Upper lobe of right lung (tissue), 1 donor: ENCODE data around the gene FFAR1. TPM values are rescaled to one million over a fixed set of nuclear protein-coding genes. Genes with fewer than 3 reads are reported as not detected.

ENCODE experiments used
- ATAC-seq: fragments of 200-7000 bp; cut with Tn5 transposase; one replicate; pipeline ENCODE4 v1.9.1; 2020; ENCODE audit warnings: mild to moderate bottlenecking, moderate library complexity
- DNase-seq: peaks from one replicate; pipeline ENCODE4 v3.0.0-alpha.2; 2020
- H3K27ac ChIP-seq: fragments of 200-600 bp; one replicate; pipeline ENCODE4 v1.8.0; 2022
- H3K27me3 ChIP-seq: fragments of 200-600 bp; one replicate; pipeline ENCODE4 v1.8.0; 2022; ENCODE audit warnings: mild to moderate bottlenecking
- H3K36me3 ChIP-seq: fragments of 200-600 bp; one replicate; pipeline ENCODE4 v1.8.0; 2022
- H3K4me1 ChIP-seq: fragments of 200-600 bp; one replicate; pipeline ENCODE4 v1.8.0; 2022
- H3K4me3 ChIP-seq: fragments of 200-600 bp; one replicate; pipeline ENCODE4 v1.8.0; 2022; ENCODE audit warnings: mild to moderate bottlenecking
- H3K9me3 ChIP-seq: fragments of 200-600 bp; one replicate; pipeline ENCODE4 v1.8.0; 2022
- CTCF ChIP-seq: fragments of 200-600 bp; IDR thresholded peaks from one replicate; pipeline ENCODE4 v1.8.0; 2022; ENCODE audit warnings: antibody characterized with exemption
- intact Hi-C: fragments of 100-400 bp; cut with DNase I; formaldehyde crosslinking; loops from one replicate; pipeline ENCODE4 v1.11.0; 2022
- total RNA-seq: library from RNA; stranded (reverse); fragmentation: NEBNext Ultra II Directional; extraction: Animal tissue kit (Norgen Biotek cat#: 25700); gene quantifications from one replicate; pipeline ENCODE4 v1.2.1, GENCODE V29; 2021
- donor health status: DM: no; HTN: yes; CAD: no; lungs with severe emphysema.

Gene FFAR1
- total RNA-seq, 1 donor from 2014 or later, result not detected

DNA sequence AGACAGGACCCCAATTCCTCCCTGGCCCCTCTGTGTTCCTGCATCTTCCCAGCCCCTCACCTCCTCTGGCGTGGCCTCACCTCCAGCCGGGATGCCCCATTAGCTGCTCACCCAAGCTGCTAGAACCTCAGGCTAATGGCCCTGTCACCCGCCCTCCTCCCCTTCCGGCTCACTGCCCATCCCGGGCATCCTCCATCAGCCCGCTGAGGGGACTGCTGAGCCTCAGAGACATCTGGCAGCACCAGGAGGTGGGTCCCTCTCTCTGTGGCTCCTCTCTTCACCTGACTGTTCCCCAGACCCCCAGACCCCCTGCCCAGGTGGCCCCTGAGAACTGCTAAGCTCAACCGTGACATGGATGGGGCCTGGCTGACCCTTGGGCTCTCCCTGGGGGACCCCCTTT is 2.9 kb downstream of the FFAR1 start:
- Histone ChIP-seq H3K27ac (no peak overlapping the region), H3K27me3 (no peaks in the 10 kb centered on the region), H3K4me1 (no peaks in the 10 kb centered on the region), H3K4me3 (no peak overlapping the region), H3K9me3 (no peaks in the 10 kb centered on the region), H3K36me3 (no peaks in the 10 kb centered on the region)
- ATAC-seq, result no peak
- no peak for TF ChIP-seq CTCF
- intact Hi-C loops, result loop anchor here (10.0 kb wide), 2 partner anchors 114 to 144 kb away; partner anchors contain the start of gene KRTDAP
- peak; percentile 58 for DNase-seq

DNA sequence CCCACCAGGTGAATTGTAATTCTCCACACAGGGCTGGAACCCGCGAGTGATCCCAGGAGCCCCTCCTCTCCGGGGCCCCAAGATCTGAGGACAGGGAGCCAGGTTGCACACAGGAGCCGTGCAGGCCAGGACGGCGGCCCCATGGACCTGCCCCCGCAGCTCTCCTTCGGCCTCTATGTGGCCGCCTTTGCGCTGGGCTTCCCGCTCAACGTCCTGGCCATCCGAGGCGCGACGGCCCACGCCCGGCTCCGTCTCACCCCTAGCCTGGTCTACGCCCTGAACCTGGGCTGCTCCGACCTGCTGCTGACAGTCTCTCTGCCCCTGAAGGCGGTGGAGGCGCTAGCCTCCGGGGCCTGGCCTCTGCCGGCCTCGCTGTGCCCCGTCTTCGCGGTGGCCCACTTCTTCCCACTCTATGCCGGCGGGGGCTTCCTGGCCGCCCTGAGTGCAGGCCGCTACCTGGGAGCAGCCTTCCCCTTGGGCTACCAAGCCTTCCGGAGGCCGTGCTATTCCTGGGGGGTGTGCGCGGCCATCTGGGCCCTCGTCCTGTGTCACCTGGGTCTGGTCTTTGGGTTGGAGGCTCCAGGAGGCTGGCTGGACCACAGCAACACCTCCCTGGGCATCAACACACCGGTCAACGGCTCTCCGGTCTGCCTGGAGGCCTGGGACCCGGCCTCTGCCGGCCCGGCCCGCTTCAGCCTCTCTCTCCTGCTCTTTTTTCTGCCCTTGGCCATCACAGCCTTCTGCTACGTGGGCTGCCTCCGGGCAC is 3.9 kb downstream of the FFAR1 start:
- DNase-seq (peak; percentile 57), ATAC-seq (no peak)
- Histone ChIP-seq H3K4me1 (no peaks in the 10 kb centered on the region), H3K27me3 (no peaks in the 10 kb centered on the region), H3K36me3 (no peaks in the 10 kb centered on the region), H3K27ac (no peak overlapping the region), H3K4me3 (no peak overlapping the region), H3K9me3 (no peaks in the 10 kb centered on the region)
- no peak for TF ChIP-seq CTCF
- intact Hi-C loops, result loop anchor here (10.0 kb wide), 2 partner anchors 113 to 143 kb away; partner anchors contain the start of gene KRTDAP

- Histone ChIP-seq H3K4me3 (no peak overlapping the region), H3K27ac (no peak overlapping the region), H3K36me3 (no peaks in the 10 kb centered on the region), H3K27me3 (no peaks in the 10 kb centered on the region), H3K9me3 (no peaks in the 10 kb centered on the region), H3K4me1 (no peaks in the 10 kb centered on the region)
- ATAC-seq (no peak), DNase-seq (no peak)
- no peak for TF ChIP-seq CTCF
- intact Hi-C loops, result loop anchor here (10.0 kb wide), 2 partner anchors 113 to 143 kb away; partner anchors contain the start of gene KRTDAP
These were observed 4.4 kb downstream of the FFAR1 start for GRCh38 chr19:35352177-35352447.

GRCh38 chr19:35352448-35353304 is 5.0 kb downstream of the FFAR1 start:
- intact Hi-C loops, result loop anchor here (10.0 kb wide), 2 partner anchors 112 to 142 kb away; partner anchors contain the start of gene KRTDAP
- Histone ChIP-seq H3K36me3 (no peaks in the 10 kb centered on the region), H3K4me1 (peaks cover under 1% of the 10 kb centered on the region), H3K27me3 (no peaks in the 10 kb centered on the region), H3K27ac (no peak overlapping the region), H3K4me3 (no peak overlapping the region), H3K9me3 (no peaks in the 10 kb centered on the region)
- peak; percentile 86 for ATAC-seq
- peak; percentile 82 for TF ChIP-seq CTCF
- peak; percentile 76 for DNase-seq

GRCh38 chr19:35353635-35354034 is 5.9 kb downstream of the FFAR1 start:
- no peak for TF ChIP-seq CTCF
- no peaks in the 10 kb centered on the region for H3K9me3 ChIP-seq
- no peaks in the 10 kb centered on the region for H3K36me3 ChIP-seq
- no peak overlapping the region for H3K27ac ChIP-seq
- no peak overlapping the region for H3K4me3 ChIP-seq
- ATAC-seq, result no peak
- intact Hi-C loops, result loop anchor here (10.0 kb wide), 2 partner anchors 111 to 141 kb away; partner anchors contain the start of gene KRTDAP
- no peaks in the 10 kb centered on the region for H3K27me3 ChIP-seq
- peak; percentile 28 for DNase-seq
- peaks cover 7% of the 10 kb centered on the region for H3K4me1 ChIP-seq
